Measurements from ENCODE around the gene SORCS3. TPM values are rescaled to one million over a fixed set of nuclear protein-coding genes. Genes with fewer than 3 reads are reported as not detected.

SORCS3 gene
- total and polyA plus RNA-seq, 2 of the 13 experiments (the other 11 are each of a cell fraction or from before 2014, with no cell fraction given), result 0.07 TPM; not detected in 1

DNA sequence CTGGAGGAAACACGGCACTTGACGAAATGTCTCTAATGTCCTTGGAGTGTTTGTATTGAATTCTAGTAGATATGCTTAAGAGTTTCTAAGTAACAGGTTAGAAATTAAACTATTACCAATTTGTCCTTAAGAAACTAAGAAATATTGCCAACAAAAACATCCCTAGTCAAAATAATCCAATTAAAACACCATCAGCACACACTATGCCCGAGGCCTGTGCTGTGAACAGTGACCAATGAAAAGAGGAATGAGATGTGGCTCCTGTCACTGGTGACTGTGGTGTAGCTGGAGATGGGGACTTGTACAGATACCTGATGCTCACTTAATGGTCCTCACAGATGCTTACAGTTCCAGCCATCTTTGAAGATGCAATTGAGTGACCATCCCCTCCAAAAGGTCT lies 651.1 kb downstream of the SORCS3 start:
- WGBS (ENCODE audit: low lambda C conversion rate), result 2% methylated on average over 3 of the region's 3 CpGs
- Histone ChIP-seq H3K9ac (ENCODE audit: insufficient read depth, low read depth, low read length) (no peak overlapping the region), H3K27ac (ENCODE audit: extremely low read length, insufficient read depth, low read length) (no peak overlapping the region), H3K4me1 (ENCODE audit: insufficient read depth, low read length) (no peaks in the 10 kb centered on the region), H3K79me2 (ENCODE audit: insufficient read depth, low read length) (no peaks in the 10 kb centered on the region), H3K27me3 (ENCODE audit: control insufficient read depth in 1 of 2, insufficient read depth in 2 of 2, low read length in 2 of 2) (no peaks in the 10 kb centered on the region), H4K20me1 (ENCODE audit: insufficient read depth, low read length) (no peaks in the 10 kb centered on the region), H3K36me3 (replicated peaks in 1 of 2; ENCODE audit: control insufficient read depth in 1 of 2, insufficient read depth in 2 of 2, low read length in 2 of 2) (no peaks in the 10 kb centered on the region), H3K4me2 (ENCODE audit: low read depth, low read length) (no peak overlapping the region), H3K4me3 (replicated peaks in 1 of 3; ENCODE audit: insufficient read depth in 1 of 3, low read depth in 2 of 3, low read length in 3 of 3) (no peak overlapping the region), H2AFZ (ENCODE audit: low read length) (no peak overlapping the region), H3K9me3 (ENCODE audit: low read length) (peaks cover 62% of the 10 kb centered on the region)
- CTCF ChIA-PET (ENCODE audit: low intra/inter-chr PET ratio, low total read pairs), result no interaction called here
- no peak for DNase-seq (ENCODE audit: low spot score)
- ATAC-seq, result no peak
- intact Hi-C loops (cut with micrococcal nuclease; ENCODE audit: unreplicated experiment) (no loop called here), in situ Hi-C loops (cut with HindIII; ENCODE audit: extremely low pct_ligation_motif_present, low pct_unique_long_range_greater_than_20kb) (no loop called here)
- POLR2A ChIA-PET, result no interaction called here
- FAIRE-seq, result no peak
- BruUV-seq (replicated peaks), result no TSS peak
- TF ChIP-seq, protein P1, sequence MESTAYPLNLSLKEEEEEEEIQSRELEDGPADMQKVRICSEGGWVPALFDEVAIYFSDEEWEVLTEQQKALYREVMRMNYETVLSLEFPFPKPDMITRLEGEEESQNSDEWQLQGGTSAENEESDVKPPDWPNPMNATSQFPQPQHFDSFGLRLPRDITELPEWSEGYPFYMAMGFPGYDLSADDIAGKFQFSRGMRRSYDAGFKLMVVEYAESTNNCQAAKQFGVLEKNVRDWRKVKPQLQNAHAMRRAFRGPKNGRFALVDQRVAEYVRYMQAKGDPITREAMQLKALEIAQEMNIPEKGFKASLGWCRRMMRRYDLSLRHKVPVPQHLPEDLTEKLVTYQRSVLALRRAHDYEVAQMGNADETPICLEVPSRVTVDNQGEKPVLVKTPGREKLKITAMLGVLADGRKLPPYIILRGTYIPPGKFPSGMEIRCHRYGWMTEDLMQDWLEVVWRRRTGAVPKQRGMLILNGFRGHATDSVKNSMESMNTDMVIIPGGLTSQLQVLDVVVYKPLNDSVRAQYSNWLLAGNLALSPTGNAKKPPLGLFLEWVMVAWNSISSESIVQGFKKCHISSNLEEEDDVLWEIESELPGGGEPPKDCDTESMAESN (CRISPR knock-in tag; conservative IDR thresholded peaks at IDR 0.05), result no peak
- TF ChIP-seq, protein P2, sequence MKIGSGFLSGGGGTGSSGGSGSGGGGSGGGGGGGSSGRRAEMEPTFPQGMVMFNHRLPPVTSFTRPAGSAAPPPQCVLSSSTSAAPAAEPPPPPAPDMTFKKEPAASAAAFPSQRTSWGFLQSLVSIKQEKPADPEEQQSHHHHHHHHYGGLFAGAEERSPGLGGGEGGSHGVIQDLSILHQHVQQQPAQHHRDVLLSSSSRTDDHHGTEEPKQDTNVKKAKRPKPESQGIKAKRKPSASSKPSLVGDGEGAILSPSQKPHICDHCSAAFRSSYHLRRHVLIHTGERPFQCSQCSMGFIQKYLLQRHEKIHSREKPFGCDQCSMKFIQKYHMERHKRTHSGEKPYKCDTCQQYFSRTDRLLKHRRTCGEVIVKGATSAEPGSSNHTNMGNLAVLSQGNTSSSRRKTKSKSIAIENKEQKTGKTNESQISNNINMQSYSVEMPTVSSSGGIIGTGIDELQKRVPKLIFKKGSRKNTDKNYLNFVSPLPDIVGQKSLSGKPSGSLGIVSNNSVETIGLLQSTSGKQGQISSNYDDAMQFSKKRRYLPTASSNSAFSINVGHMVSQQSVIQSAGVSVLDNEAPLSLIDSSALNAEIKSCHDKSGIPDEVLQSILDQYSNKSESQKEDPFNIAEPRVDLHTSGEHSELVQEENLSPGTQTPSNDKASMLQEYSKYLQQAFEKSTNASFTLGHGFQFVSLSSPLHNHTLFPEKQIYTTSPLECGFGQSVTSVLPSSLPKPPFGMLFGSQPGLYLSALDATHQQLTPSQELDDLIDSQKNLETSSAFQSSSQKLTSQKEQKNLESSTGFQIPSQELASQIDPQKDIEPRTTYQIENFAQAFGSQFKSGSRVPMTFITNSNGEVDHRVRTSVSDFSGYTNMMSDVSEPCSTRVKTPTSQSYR (CRISPR knock-in tag; IDR thresholded peaks at IDR 0.05; ENCODE audit: borderline replicate concordance), result no peak
- TF ChIP-seq ZNF614 (CRISPR knock-in tag; IDR thresholded peaks at IDR 0.05; ENCODE audit: borderline replicate concordance) (no peak), ZNF263 (CRISPR knock-in tag; IDR thresholded peaks at IDR 0.05) (no peak), KAT2B (IDR thresholded peaks at IDR 0.05; ENCODE audit: borderline replicate concordance, low read depth, low read length) (no peak), SNAI1 (CRISPR knock-in tag; IDR thresholded peaks at IDR 0.05; ENCODE audit: borderline replicate concordance) (no peak), ZNF558 (CRISPR knock-in tag; IDR thresholded peaks at IDR 0.05; ENCODE audit: borderline replicate concordance) (no peak), ERF (CRISPR knock-in tag; IDR thresholded peaks at IDR 0.05) (no peak), PHF8 (CRISPR knock-in tag; IDR thresholded peaks at IDR 0.05) (no peak), SIX1 (CRISPR knock-in tag; IDR thresholded peaks at IDR 0.05; ENCODE audit: borderline replicate concordance) (no peak), ZNF230 (CRISPR knock-in tag; IDR thresholded peaks at IDR 0.05) (no peak), ZSCAN12 (CRISPR knock-in tag; IDR thresholded peaks at IDR 0.05) (no peak), ZNF619 (CRISPR knock-in tag; IDR thresholded peaks at IDR 0.05) (no peak)
- TF ChIP-seq, protein P3, sequence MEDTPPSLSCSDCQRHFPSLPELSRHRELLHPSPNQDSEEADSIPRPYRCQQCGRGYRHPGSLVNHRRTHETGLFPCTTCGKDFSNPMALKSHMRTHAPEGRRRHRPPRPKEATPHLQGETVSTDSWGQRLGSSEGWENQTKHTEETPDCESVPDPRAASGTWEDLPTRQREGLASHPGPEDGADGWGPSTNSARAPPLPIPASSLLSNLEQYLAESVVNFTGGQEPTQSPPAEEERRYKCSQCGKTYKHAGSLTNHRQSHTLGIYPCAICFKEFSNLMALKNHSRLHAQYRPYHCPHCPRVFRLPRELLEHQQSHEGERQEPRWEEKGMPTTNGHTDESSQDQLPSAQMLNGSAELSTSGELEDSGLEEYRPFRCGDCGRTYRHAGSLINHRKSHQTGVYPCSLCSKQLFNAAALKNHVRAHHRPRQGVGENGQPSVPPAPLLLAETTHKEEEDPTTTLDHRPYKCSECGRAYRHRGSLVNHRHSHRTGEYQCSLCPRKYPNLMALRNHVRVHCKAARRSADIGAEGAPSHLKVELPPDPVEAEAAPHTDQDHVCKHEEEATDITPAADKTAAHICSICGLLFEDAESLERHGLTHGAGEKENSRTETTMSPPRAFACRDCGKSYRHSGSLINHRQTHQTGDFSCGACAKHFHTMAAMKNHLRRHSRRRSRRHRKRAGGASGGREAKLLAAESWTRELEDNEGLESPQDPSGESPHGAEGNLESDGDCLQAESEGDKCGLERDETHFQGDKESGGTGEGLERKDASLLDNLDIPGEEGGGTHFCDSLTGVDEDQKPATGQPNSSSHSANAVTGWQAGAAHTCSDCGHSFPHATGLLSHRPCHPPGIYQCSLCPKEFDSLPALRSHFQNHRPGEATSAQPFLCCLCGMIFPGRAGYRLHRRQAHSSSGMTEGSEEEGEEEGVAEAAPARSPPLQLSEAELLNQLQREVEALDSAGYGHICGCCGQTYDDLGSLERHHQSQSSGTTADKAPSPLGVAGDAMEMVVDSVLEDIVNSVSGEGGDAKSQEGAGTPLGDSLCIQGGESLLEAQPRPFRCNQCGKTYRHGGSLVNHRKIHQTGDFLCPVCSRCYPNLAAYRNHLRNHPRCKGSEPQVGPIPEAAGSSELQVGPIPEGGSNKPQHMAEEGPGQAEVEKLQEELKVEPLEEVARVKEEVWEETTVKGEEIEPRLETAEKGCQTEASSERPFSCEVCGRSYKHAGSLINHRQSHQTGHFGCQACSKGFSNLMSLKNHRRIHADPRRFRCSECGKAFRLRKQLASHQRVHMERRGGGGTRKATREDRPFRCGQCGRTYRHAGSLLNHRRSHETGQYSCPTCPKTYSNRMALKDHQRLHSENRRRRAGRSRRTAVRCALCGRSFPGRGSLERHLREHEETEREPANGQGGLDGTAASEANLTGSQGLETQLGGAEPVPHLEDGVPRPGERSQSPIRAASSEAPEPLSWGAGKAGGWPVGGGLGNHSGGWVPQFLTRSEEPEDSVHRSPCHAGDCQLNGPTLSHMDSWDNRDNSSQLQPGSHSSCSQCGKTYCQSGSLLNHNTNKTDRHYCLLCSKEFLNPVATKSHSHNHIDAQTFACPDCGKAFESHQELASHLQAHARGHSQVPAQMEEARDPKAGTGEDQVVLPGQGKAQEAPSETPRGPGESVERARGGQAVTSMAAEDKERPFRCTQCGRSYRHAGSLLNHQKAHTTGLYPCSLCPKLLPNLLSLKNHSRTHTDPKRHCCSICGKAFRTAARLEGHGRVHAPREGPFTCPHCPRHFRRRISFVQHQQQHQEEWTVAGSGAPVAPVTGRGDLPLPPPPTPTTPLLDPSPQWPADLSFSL (CRISPR knock-in tag; IDR thresholded peaks at IDR 0.05), result no peak

Measured in HepG2 (cell line).